Breast epithelium (tissue), 4 donors: Measurements from ENCODE around the gene CACNB3. TPM values are rescaled to one million over a fixed set of nuclear protein-coding genes. Genes with fewer than 3 reads are reported as not detected.

ENCODE experiments used
- DNase-seq, 2 donors: peaks; one replicate each; pipeline ENCODE4 v3.0.0-alpha.2; 2019; ENCODE audit warnings: low spot score in 2 of 2
- H3K27ac ChIP-seq, 2 donors: fragments of 200-600 bp; sonication (generic) in 1 of 2; one replicate each; pipeline ENCODE4 v1.5.1; 2016 to 2019; ENCODE audit warnings: mild to moderate bottlenecking in 1 of 2
- H3K27me3 ChIP-seq, 2 donors: fragments of 200-600 bp; sonication (generic) in 1 of 2; one replicate each; pipeline versions ENCODE4 v1.5.1 to v1.6.0; 2017 to 2019; ENCODE audit warnings: control low read depth in 1 of 2, mild to moderate bottlenecking in 1 of 2
- H3K36me3 ChIP-seq: fragments of 200-600 bp; one replicate; pipeline ENCODE4 v1.5.1; 2019
- H3K4me1 ChIP-seq, 2 donors: fragments of 200-600 bp; sonication (generic); one replicate each; pipeline ENCODE4 v1.5.1; 2016 to 2019; ENCODE audit warnings: control low read depth in 1 of 2
- H3K4me3 ChIP-seq, 3 donors: fragments of 200-600 bp; sonication (generic); 1 replicate in 2 of 3; 2 replicates in 1 of 3; pipeline ENCODE4 v1.5.1; 2016 to 2019; ENCODE audit warnings: mild to moderate bottlenecking in 3 of 3, moderate library complexity in 2 of 3
- H3K9me3 ChIP-seq, 2 donors: fragments of 200-600 bp; sonication (generic) in 1 of 2; one replicate each; pipeline ENCODE4 v1.5.1; 2016 to 2019; ENCODE audit warnings: control low read depth in 1 of 2
- POLR2A ChIP-seq: fragments of 450-650 bp; IDR thresholded peaks from one replicate; pipeline ENCODE4 v1.6.1; 2016; ENCODE audit warnings: antibody characterized with exemption, mild to moderate bottlenecking, moderate library complexity
- POLR2AphosphoS5 ChIP-seq, 3 donors: sonication (generic); formaldehyde crosslinking; IDR thresholded peaks; one replicate each; pipeline ENCODE4 v1.6.1; 2017; ENCODE audit warnings: antibody characterized with exemption in 3 of 3
- intact Hi-C: fragments of 100-400 bp; cut with DNase I; formaldehyde crosslinking; loops from one replicate; pipeline ENCODE4 v1.15.1; 2023; ENCODE audit warnings: low total_unique reads
- total RNA-seq, 3 donors: library from RNA; depleted of rRNA; stranded (reverse); fragments of >200 nt; gene quantifications; one replicate each; pipeline ENCODE4 v1.1.0, GENCODE V29; 2016
- TF ChIP-seq, protein P1 (sequence below), 3 donors: fragments of 450-650 bp; IDR thresholded peaks; one replicate each; pipeline ENCODE4 v1.5.1; 2016 to 2017; ENCODE audit warnings: antibody characterized with exemption in 3 of 3, mild to moderate bottlenecking in 3 of 3, moderate library complexity in 3 of 3

Gene CACNB3
- total RNA-seq, 3 donors from 2014 or later: 4.0 to 17.0 (median 10.8) TPM

DNA sequence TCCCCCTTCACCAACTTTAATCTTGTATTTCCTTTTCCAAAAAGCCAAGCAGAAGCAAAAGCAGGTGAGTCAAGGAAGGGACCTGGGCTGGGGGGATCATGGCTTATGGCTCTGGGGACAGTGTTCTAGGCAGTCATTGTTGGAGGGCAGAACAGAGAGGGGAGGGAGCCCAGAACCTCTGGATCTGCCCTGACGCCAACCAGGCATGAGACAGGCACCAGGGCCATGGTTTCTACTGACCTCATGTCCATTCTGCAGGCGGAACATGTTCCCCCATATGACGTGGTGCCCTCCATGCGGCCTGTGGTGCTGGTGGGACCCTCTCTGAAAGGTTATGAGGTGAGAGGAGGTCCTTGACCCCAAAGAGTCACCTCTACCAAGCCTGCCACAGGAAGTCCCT lies 6.6 kb downstream of the CACNB3 start:
- no peak for TF ChIP-seq POLR2A
- TF ChIP-seq, protein P1, sequence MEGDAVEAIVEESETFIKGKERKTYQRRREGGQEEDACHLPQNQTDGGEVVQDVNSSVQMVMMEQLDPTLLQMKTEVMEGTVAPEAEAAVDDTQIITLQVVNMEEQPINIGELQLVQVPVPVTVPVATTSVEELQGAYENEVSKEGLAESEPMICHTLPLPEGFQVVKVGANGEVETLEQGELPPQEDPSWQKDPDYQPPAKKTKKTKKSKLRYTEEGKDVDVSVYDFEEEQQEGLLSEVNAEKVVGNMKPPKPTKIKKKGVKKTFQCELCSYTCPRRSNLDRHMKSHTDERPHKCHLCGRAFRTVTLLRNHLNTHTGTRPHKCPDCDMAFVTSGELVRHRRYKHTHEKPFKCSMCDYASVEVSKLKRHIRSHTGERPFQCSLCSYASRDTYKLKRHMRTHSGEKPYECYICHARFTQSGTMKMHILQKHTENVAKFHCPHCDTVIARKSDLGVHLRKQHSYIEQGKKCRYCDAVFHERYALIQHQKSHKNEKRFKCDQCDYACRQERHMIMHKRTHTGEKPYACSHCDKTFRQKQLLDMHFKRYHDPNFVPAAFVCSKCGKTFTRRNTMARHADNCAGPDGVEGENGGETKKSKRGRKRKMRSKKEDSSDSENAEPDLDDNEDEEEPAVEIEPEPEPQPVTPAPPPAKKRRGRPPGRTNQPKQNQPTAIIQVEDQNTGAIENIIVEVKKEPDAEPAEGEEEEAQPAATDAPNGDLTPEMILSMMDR (IDR thresholded peaks at IDR 0.05): no peak
- TF ChIP-seq POLR2AphosphoS5 (IDR thresholded peaks at IDR 0.05): no peak
- H3K27me3 ChIP-seq: no peaks in the 10 kb centered on the region
- no peak for DNase-seq
- H3K4me1 ChIP-seq: no peaks in the 10 kb centered on the region
- H3K36me3 ChIP-seq: no peaks in the 10 kb centered on the region
- H3K27ac ChIP-seq: no peak overlapping the region
- H3K4me3 ChIP-seq: no peak overlapping the region
- intact Hi-C loops: loop anchor here (5.0 kb wide), 1 partner anchor 462 kb away; no protein-coding TSS in a partner anchor
- no peaks in the 10 kb centered on the region for H3K9me3 ChIP-seq

DNA sequence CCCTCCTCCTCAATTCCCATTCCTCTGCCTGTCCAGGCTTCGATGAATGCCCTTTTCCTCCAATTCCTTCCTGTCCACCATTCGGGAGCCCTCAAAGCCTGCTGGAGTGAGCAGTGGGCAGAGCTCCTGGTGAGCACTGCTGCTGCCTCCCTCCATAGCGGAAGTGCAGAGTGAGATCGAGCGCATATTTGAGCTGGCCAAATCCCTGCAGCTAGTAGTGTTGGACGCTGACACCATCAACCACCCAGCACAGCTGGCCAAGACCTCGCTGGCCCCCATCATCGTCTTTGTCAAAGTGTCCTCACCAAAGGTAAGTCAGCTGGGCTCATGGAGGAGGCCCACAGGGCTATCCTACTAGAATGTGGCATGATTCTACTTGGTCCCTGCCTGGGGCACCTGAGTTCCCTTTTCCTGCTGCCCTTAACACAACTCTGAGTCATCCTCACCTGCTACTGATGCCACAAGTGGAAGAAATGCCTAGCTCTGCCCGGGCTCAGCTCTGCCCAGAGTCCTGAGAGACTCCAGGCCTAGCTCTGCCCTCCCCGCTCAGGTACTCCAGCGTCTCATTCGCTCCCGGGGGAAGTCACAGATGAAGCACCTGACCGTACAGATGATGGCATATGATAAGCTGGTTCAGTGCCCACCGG lies 8.0 kb downstream of the CACNB3 start:
- H3K27me3 ChIP-seq: no peaks in the 10 kb centered on the region
- no peaks in the 10 kb centered on the region for H3K36me3 ChIP-seq
- TF ChIP-seq, protein P1 (IDR thresholded peaks at IDR 0.05): no peak
- no peak for TF ChIP-seq POLR2A
- TF ChIP-seq POLR2AphosphoS5 (IDR thresholded peaks at IDR 0.05): no peak
- intact Hi-C loops: no loop called here
- no peaks in the 10 kb centered on the region for H3K4me1 ChIP-seq
- H3K9me3 ChIP-seq: no peaks in the 10 kb centered on the region
- H3K4me3 ChIP-seq: no peak overlapping the region
- peak overlapping the region in 1 of 2 donors; percentile 35 for H3K27ac ChIP-seq
- no peak for DNase-seq

DNA sequence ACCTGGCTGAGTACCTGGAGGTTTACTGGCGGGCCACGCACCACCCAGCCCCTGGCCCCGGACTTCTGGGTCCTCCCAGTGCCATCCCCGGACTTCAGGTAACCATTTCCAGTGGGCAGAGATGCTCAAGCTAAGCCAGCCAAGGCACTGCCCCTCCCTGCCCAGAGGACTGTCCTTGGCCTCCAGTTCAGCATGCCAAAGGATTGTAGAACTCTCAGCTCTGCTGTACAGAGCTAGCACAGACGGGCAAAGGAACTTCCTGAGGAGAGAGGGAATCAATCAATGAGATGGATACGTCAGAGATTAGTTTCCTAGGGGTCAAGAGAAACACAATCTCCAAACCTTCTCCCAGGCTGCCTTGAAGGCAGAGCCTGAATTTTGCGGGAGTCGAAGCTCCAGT lies 8.7 kb downstream of the CACNB3 start:
- no peak for DNase-seq
- TF ChIP-seq POLR2AphosphoS5 (IDR thresholded peaks at IDR 0.05): no peak
- TF ChIP-seq POLR2A: no peak
- TF ChIP-seq, protein P1 (IDR thresholded peaks at IDR 0.05): no peak
- no peak overlapping the region for H3K4me3 ChIP-seq
- no peaks in the 10 kb centered on the region for H3K36me3 ChIP-seq
- H3K27me3 ChIP-seq: no peaks in the 10 kb centered on the region
- intact Hi-C loops: no loop called here
- peak overlapping the region in 1 of 2 donors; percentile 35 for H3K27ac ChIP-seq
- no peaks in the 10 kb centered on the region for H3K9me3 ChIP-seq
- H3K4me1 ChIP-seq: no peaks in the 10 kb centered on the region

DNA sequence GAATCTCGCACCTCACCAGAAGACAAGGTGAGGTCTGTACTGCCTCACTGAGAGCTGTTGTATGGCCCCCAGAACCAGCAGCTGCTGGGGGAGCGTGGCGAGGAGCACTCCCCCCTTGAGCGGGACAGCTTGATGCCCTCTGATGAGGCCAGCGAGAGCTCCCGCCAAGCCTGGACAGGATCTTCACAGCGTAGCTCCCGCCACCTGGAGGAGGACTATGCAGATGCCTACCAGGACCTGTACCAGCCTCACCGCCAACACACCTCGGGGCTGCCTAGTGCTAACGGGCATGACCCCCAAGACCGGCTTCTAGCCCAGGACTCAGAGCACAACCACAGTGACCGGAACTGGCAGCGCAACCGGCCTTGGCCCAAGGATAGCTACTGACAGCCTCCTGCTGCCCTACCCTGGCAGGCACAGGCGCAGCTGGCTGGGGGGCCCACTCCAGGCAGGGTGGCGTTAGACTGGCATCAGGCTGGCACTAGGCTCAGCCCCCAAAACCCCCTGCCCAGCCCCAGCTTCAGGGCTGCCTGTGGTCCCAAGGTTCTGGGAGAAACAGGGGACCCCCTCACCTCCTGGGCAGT lies 9.3 kb downstream of the CACNB3 start:
- Histone ChIP-seq H3K4me1 (no peaks in the 10 kb centered on the region), H3K9me3 (no peaks in the 10 kb centered on the region), H3K27me3 (no peaks in the 10 kb centered on the region), H3K4me3 (no peak overlapping the region), H3K27ac (no peak overlapping the region), H3K36me3 (peaks cover 4% of the 10 kb centered on the region)
- TF ChIP-seq POLR2AphosphoS5 (IDR thresholded peaks at IDR 0.05) (no peak), POLR2A (no peak)
- TF ChIP-seq, protein P1 (IDR thresholded peaks at IDR 0.05): no peak
- no peak for DNase-seq
- intact Hi-C loops: no loop called here

DNA sequence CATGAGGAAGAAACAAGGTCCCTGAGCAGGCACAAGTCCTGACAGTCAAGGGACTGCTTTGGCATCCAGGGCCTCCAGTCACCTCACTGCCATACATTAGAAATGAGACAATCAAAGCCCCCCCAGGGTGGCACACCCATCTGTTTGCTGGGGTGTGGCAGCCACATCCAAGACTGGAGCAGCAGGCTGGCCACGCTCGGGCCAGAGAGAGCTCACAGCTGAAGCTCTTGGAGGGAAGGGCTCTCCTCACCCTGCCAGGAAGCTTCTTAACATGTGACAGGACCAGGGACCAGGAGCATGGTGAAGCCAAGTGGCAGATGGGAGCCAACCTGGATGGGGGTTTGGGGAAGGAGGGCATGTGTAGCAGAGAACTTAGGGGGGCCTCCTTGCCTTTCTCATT lies 10.0 kb downstream of the CACNB3 start:
- DNase-seq: no peak
- intact Hi-C loops: no loop called here
- Histone ChIP-seq H3K36me3 (peaks cover 7% of the 10 kb centered on the region), H3K9me3 (no peaks in the 10 kb centered on the region), H3K4me1 (no peaks in the 10 kb centered on the region), H3K27me3 (no peaks in the 10 kb centered on the region), H3K4me3 (no peak overlapping the region), H3K27ac (no peak overlapping the region)
- TF ChIP-seq POLR2A: no peak
- TF ChIP-seq, protein P1 (IDR thresholded peaks at IDR 0.05): no peak
- TF ChIP-seq POLR2AphosphoS5 (IDR thresholded peaks at IDR 0.05): no peak
